ENCODE results near the gene STK32C. TPM values are rescaled to one million over a fixed set of nuclear protein-coding genes. Genes with fewer than 3 reads are reported as not detected.

Gene STK32C
- total RNA-seq, 8 experiments from 2014 or later, result 7.3 to 31.0 (median 22.7) TPM

DNA sequence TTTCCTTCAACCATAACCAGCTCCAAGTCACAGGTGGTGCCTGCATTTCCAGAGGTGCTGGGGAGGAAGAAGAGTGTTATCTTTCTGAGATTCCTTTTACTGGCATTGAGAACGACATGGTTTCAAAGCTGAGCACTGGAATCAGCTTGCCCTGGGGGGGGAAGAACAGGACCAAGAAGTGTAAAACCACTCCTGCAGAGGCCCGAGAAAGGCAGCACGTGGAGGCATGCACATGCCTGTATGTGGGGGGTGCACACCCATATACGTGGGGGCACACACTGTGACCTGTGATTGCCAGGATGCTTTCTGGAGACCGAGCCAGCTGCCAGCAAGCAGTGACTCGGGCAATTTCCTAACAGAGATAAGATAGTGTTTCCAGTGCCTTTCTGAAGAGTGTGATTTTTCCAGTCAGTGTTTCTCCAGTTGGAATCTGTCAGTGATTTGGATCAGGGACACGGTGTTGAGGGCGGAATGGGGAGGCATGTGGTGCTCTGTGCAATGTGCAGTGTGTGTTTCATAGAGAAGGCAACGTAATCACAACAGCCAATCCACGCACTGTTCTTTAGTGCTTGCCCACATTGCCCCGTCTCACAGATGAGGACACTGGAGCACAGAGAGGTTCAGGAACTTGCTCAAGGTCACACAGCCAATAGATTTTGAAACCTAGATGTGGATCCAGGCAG, 28.5 kb upstream of the STK32C start:
- in situ Hi-C loops (cut with MboI; ENCODE audit: low pct_unique_long_range_greater_than_20kb in 2 of 9, low sequenced_read_pairs in 9 of 9, unreplicated experiment in 9 of 9), result loop anchor here in 4 of 9 experiments (25.0 kb wide), 2 partner anchors 99 to 124 kb away; no protein-coding TSS in a partner anchor
- WGBS, 10 experiments, result 30 to 100% (median 83%) methylated on average over 1 to 5 of the region's 11 CpGs; no CpG with 5 or more reads in 2 of the 10 experiments
- Histone ChIP-seq H3K27ac (no peak overlapping the region), H3K4me3 (no peak overlapping the region), H3K4me1 (replicated peaks in 1 of 2) (peaks cover 19 to 29% of the 10 kb centered on the region in 2 donors)
- no peak for ATAC-seq (replicated peaks in 6 of 8)

DNA sequence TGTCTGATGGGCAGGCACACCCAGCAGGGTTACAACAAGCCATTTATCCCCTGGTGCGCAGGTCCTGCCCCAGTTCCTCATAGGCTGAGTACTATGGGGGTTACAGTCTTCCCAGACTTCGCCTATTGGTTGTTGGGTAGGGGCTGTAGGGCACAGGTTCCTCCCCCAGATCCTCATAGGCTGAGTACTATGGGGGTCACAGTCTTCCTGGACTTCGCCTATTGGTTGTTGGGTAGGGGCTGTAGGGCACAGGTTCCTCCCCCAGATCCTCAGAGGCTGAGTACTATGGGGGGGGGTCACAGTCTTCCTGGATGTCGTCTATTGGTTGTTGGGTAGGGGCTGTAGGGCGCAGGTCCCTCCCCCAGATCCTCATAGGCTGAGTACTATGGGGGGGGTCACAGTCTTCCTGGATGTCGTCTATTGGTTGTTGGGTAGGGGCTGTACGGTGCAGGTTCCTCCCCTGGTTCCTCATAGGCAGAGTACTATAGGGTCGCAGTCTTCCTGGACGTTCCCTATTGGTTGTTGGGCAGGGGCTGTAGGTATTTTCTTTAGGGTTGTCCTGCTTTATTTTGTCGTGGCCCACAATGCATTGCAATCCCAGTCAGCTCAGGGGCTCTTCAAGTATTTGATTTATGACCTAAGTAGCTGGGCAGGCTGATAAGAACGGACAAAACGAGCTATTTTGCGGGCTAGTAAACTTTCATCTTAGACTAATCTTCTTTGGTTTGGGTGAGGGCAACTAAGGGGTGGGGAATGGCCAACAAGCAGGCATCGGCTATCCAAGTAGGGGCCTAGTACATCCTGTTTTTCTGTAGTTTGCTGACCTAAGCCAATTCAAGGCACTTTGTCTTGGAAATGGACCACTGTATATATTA, 27.7 kb upstream of the STK32C start:
- Histone ChIP-seq H3K27ac (no peak overlapping the region), H3K4me1 (replicated peaks in 1 of 2) (peaks cover 24 to 33% of the 10 kb centered on the region in 2 donors), H3K4me3 (no peak overlapping the region)
- 71 to 100% (median 87%) methylated on average over 1 to 9 of the region's 14 CpGs; no CpG with 5 or more reads in 2 of the 10 experiments for WGBS, 10 experiments
- ATAC-seq (replicated peaks in 6 of 8), result peak in 3 of 8 experiments; percentile 38 to 68 (median 41)
- in situ Hi-C loops (cut with MboI; ENCODE audit: low pct_unique_long_range_greater_than_20kb in 2 of 9, low sequenced_read_pairs in 9 of 9, unreplicated experiment in 9 of 9), result loop anchor here in 4 of 9 experiments (25.0 kb wide), 2 partner anchors 98 to 123 kb away; no protein-coding TSS in a partner anchor

DNA sequence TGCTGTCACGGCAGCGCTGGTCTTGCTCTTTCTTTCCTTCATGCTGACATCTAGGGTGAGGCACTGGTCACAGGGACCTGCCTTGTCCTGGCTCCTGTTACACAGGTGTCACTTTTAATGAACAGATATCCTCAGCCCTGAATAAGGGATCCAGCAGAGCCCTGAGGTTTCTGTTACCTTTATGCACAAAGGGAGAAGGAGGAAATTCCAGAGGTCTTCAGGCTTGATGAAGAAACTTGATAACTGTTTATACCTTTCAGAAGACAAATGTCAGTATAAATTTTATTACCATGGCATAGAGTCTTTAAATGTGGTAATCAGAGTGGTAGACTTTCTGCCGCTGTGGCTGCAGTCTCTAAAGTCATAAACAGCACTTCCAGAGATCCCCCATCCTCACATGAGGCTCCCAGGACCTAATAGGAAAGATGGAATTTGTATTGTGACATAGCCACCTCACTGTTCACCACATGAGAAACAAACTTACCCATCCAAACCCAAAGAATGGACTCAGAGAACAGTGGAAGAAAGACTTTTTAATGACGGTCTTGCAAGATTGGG, 27.0 kb upstream of the STK32C start:
- ATAC-seq (replicated peaks in 6 of 8), result no peak
- 81 to 100% (median 96%) methylated on average over 1 to 3 of the region's 4 CpGs; no CpG with 5 or more reads in 1 of the 10 experiments for WGBS, 10 experiments
- Histone ChIP-seq H3K4me1 (replicated peaks in 1 of 2) (peaks cover 30 to 40% of the 10 kb centered on the region in 2 donors), H3K4me3 (no peak overlapping the region), H3K27ac (no peak overlapping the region)
- in situ Hi-C loops (cut with MboI; ENCODE audit: low pct_unique_long_range_greater_than_20kb in 2 of 9, low sequenced_read_pairs in 9 of 9, unreplicated experiment in 9 of 9), result loop anchor here in 4 of 9 experiments (25.0 kb wide), 2 partner anchors 97 to 122 kb away; no protein-coding TSS in a partner anchor

DNA sequence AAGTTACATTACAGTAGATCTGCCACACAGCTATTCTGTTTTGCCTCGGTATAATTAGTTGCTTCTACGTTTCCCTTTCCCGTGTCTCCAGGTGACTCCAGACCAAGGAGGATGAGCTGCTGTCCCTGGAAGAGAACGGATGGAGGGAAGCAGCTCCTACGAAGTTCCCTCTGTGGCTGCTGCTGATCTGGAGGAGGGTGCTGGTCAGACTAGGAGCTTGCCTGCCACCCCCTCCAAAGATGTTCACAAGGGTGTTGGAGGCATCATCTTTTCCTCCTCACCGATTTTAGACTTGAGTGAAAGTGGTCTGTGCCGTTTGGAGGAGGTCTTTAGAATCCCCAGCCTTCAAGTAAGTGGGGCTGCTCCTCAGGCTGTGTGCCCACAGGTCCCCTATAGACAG, 25.6 kb upstream of the STK32C start:
- H3K27ac ChIP-seq, result no peak overlapping the region
- peaks cover 38 to 49% of the 10 kb centered on the region in 2 donors for H3K4me1 ChIP-seq (replicated peaks in 1 of 2)
- no peak overlapping the region for H3K4me3 ChIP-seq
- WGBS, 10 experiments, result 70 to 96% (median 81%) methylated on average over 1 to 6 of the region's 7 CpGs; no CpG with 5 or more reads in 2 of the 10 experiments
- in situ Hi-C loops (cut with MboI; ENCODE audit: low pct_unique_long_range_greater_than_20kb in 2 of 9, low sequenced_read_pairs in 9 of 9, unreplicated experiment in 9 of 9), result loop anchor here in 4 of 9 experiments (25.0 kb wide), 2 partner anchors 96 to 121 kb away; no protein-coding TSS in a partner anchor
- no peak for ATAC-seq (replicated peaks in 6 of 8)

DNA sequence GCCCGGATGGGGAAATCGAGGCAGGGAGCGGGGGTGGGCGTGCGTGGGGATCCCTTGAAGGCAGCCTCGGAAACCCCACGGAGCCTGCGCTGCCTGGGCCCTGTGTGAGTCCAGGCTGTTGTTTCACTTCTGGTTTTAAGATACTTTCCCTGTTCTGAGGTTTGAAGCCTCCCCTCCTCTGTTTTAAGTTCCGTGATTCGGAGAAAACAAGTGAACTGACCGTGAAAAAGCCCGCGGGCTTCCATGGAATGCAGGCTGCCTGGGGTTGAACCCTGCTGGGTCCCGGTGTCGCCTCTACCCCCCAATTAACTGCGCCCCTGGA, 24.6 kb upstream of the STK32C start:
- in situ Hi-C loops (cut with MboI; ENCODE audit: low pct_unique_long_range_greater_than_20kb in 2 of 9, low sequenced_read_pairs in 9 of 9, unreplicated experiment in 9 of 9), result loop anchor here in 4 of 9 experiments (25.0 kb wide), 2 partner anchors 95 to 120 kb away; no protein-coding TSS in a partner anchor
- 0 to 100% (median 19%) methylated on average over 1 to 6 of the region's 16 CpGs; no CpG with 5 or more reads in 4 of the 10 experiments for WGBS, 10 experiments
- H3K4me3 ChIP-seq, result peak overlapping the region; percentile 36 to 100 (median 59)
- peak overlapping the region; percentile 1 to 38 for H3K27ac ChIP-seq
- peak in 3 of 8 experiments; percentile 12 to 19 (median 16) for ATAC-seq (replicated peaks in 6 of 8)
- H3K4me1 ChIP-seq (replicated peaks in 1 of 2), result peaks cover 36 to 44% of the 10 kb centered on the region in 2 donors

DNA sequence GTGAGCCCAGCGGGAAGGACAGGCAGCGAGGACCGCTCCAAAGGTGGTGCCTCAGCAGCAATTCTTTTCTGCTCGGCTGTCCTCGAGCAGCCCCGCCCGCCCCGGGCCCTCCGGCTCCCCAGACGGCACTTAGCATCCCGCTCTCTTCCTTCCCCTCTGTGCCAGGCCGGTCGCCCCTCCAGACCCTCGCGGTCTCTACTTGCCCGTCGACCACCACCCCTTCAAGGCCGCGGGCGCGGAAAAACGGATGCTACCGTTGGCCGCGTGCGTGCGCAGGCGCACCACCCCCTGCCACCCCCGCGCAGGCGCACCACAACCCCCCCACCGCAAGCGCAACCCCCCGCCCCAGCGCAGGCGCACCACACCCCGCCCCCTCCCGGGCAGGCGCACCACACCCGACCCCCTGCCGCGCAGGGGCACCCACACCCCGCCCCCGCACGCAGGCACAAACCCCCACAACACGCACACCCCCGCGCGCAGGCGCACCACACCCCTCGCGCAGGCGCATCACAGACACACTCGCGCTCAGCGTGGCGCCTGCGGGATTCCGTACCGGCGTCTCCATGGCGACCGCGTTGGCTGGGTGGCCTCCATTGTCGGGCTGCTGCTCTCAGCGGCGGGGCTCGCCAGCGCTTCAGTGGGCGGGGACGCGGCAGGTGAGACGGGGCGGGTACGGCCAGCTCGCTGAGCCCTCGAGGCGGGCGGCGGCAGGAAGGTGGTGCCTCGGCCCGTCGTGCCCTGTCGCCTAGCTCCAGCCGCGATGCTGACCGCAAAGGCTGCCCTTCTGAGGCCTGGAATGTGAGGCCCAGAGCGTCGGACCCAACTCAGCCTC, 24.1 kb upstream of the STK32C start, which contains the start of gene LRRC27:
TSS of gene LRRC27 (plus strand) at position 593 of the 832 bp plus-strand sequence. CDS start 1,332 bp downstream, outside the sequence.
- 0% methylated on average over 5 of the region's 89 CpGs; no CpG with 5 or more reads in 9 of the 10 experiments for WGBS, 10 experiments
- peak within 1 kb of the TSS; percentile 50 to 73 for H3K27ac ChIP-seq
- H3K4me1 ChIP-seq (replicated peaks in 1 of 2), result peaks cover 32 to 39% of the 10 kb centered on the region in 2 donors
- in situ Hi-C loops (cut with MboI; ENCODE audit: low pct_unique_long_range_greater_than_20kb in 2 of 9, low sequenced_read_pairs in 9 of 9, unreplicated experiment in 9 of 9), result loop anchor here in 4 of 9 experiments (25.0 kb wide), 2 partner anchors 95 to 120 kb away; no protein-coding TSS in a partner anchor
- peak; percentile 79 to 93 (median 90) for ATAC-seq (replicated peaks in 6 of 8)
- H3K4me3 ChIP-seq, result peak within 1 kb of the TSS; percentile 67 to 100 (median 90)

DNA sequence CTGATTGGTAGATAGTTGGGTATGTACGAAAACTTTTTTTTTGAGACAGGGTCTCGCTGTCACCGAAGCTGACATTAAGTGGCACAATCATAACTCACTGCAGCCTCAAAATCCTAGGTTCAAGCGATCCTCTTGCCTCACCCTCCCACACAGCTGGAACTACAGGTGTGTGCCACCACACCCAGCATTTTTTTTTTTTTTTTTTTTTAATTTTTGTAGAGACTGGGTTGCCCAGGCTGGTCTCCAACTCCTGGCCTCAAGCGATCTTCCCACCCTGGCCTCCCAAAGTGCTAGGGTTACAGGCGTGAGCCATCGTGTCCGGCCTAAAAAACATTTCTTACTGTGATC, 22.7 kb upstream of the STK32C start:
- no peak for ATAC-seq (replicated peaks in 6 of 8)
- H3K4me1 ChIP-seq (replicated peaks in 1 of 2), result peaks cover 25 to 26% of the 10 kb centered on the region in 2 donors
- peak overlapping the region; percentile 67 to 100 (median 90) for H3K4me3 ChIP-seq
- no peak overlapping the region for H3K27ac ChIP-seq
- in situ Hi-C loops (cut with MboI; ENCODE audit: low pct_unique_long_range_greater_than_20kb in 2 of 9, low sequenced_read_pairs in 9 of 9, unreplicated experiment in 9 of 9), result loop anchor here in 4 of 9 experiments (25.0 kb wide), 2 partner anchors 93 to 118 kb away; no protein-coding TSS in a partner anchor
- 20 to 100% (median 79%) methylated on average over 1 to 7 of the region's 8 CpGs; no CpG with 5 or more reads in 2 of the 10 experiments for WGBS, 10 experiments

DNA sequence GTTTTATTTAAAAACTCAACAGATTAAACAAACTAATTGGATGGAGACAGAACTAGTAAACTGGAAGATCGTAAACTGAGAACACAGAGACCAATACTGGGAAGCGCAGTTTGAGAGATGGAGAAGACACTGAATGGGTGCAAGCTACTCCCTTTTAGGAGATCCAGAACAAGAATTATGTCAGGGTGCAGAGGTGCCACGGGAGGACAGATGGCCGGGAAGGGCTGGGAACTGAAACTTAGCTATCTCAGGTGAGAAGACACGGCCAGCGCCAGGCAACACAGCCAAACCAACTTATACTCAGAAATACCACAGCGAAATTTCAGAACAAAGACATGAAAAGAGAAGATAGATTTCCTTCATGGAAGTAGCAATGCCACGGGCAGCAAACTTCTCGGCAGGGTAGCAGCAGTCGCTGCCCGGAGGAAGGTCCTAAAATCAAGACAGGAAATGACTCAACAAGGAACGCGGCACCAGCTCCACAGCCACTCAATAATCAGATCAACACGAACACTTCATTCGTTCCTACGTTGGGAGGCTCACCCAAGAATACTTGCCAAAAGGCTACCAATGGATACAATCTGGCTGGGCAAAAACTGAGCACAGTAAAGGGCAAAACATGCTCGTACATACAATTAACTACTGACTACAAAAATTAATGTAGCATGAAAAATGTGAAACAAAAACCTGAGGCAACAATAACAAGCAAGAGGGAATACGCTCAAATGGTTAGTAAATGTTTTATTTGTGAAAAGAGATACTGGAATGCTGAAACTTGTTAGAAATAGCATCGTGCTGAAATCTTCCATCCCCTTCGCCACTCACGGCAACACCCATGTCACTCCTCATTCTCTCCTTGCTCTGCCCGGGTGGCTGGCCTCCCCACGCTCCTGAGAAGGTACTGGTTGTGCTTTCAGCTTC, 22.1 kb upstream of the STK32C start:
- Histone ChIP-seq H3K4me1 (replicated peaks in 1 of 2) (peaks cover 25 to 26% of the 10 kb centered on the region in 2 donors), H3K4me3 (peak overlapping the region; percentile 67 to 100 (median 90)), H3K27ac (no peak overlapping the region)
- in situ Hi-C loops (cut with MboI; ENCODE audit: low pct_unique_long_range_greater_than_20kb in 2 of 9, low sequenced_read_pairs in 9 of 9, unreplicated experiment in 9 of 9), result loop anchor here in 4 of 9 experiments (25.0 kb wide), 2 partner anchors 93 to 118 kb away; no protein-coding TSS in a partner anchor
- ATAC-seq (replicated peaks in 6 of 8), result peak in 1 of 8 experiments; percentile 18
- 26 to 83% (median 65%) methylated on average over 2 to 17 of the region's 23 CpGs for WGBS, 10 experiments

DNA sequence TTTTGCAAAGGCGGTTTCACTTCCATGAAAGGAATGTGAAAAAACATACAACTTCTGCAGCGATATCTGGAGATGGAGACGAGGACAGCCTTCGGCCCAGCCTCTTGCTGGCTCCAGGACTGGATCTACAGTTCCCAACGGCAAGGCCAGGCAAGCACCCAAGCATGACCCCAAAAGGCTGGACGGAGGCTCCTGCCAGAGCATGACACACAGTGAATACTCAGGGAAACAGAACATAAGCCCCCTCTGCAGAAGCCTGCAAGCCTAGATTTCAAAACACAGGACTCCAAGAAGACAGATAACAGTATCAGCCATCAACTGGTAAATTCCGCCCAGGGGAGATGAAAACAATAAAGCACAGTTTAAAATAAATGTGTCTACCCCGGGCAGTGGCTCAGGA, 21.0 kb upstream of the STK32C start:
- in situ Hi-C loops (cut with MboI; ENCODE audit: low pct_unique_long_range_greater_than_20kb in 2 of 9, low sequenced_read_pairs in 9 of 9, unreplicated experiment in 9 of 9), result loop anchor here in 4 of 9 experiments (25.0 kb wide), 2 partner anchors 91 to 116 kb away; no protein-coding TSS in a partner anchor
- H3K27ac ChIP-seq, result no peak overlapping the region
- 20 to 100% (median 86%) methylated on average over 1 to 5 of the region's 8 CpGs; no CpG with 5 or more reads in 2 of the 10 experiments for WGBS, 10 experiments
- no peak overlapping the region for H3K4me3 ChIP-seq
- H3K4me1 ChIP-seq (replicated peaks in 1 of 2), result peaks cover 25 to 26% of the 10 kb centered on the region in 2 donors
- no peak for ATAC-seq (replicated peaks in 6 of 8)

DNA sequence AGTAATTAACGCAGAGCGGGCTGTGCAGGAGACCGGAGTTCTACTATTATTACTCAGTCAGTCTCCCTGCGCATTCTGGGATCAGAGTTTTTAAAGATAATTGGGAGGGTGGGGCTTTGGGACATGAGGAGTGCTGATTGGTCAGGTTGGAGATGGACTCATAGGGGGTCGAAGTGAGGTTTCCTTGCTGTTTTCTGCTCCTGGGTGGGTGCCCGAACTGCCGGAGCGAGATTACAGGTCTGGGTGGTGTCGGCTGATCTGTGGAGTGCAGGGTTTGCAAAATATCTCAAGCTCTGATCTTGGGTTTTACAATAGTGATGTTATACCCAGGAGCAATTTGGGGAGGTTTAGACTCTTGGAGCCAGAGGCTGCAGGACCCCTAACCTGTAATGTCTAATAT, 20.4 kb upstream of the STK32C start:
- ATAC-seq (replicated peaks in 6 of 8), result no peak
- in situ Hi-C loops (cut with MboI; ENCODE audit: low pct_unique_long_range_greater_than_20kb in 2 of 9, low sequenced_read_pairs in 9 of 9, unreplicated experiment in 9 of 9), result loop anchor here in 4 of 9 experiments (25.0 kb wide), 2 partner anchors 91 to 116 kb away; no protein-coding TSS in a partner anchor
- 70 to 100% (median 95%) methylated on average over 1 to 8 of the region's 9 CpGs; no CpG with 5 or more reads in 3 of the 10 experiments for WGBS, 10 experiments
- H3K4me3 ChIP-seq, result no peak overlapping the region
- H3K27ac ChIP-seq, result no peak overlapping the region
- H3K4me1 ChIP-seq (replicated peaks in 1 of 2), result peaks cover 25 to 26% of the 10 kb centered on the region in 2 donors

DNA sequence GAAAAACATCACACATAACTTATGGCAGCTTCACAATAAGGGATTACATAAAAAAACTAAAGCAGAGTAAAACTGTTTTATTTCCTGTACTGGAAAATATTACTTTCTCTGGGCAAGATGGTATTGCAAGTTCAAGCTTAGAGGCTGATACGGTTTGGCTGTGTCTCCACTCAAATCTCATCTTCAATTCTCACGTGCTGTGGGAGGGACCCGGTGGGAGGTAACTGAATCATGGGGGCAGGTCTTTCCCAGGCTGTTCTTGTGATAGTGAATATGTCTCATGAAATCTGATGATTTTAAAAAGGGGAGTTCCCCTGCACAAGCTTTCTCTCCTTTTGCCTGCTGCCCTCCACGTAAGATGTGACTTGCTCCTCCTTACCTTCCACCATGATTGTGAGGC, 19.2 kb upstream of the STK32C start:
- Histone ChIP-seq H3K4me1 (replicated peaks in 1 of 2) (peaks cover 19 to 20% of the 10 kb centered on the region in 2 donors), H3K4me3 (no peak overlapping the region), H3K27ac (no peak overlapping the region)
- ATAC-seq (replicated peaks in 6 of 8), result no peak
- WGBS, 10 experiments, result 19 to 100% (median 90%) methylated on average over 1 to 4 of the region's 4 CpGs; no CpG with 5 or more reads in 2 of the 10 experiments
- in situ Hi-C loops (cut with MboI; ENCODE audit: low pct_unique_long_range_greater_than_20kb in 2 of 9, low sequenced_read_pairs in 9 of 9, unreplicated experiment in 9 of 9), result loop anchor here in 4 of 9 experiments (25.0 kb wide), 2 partner anchors 90 to 115 kb away; no protein-coding TSS in a partner anchor

All from motor neuron (in vitro differentiated cells).